ENCODE data around the gene UNCX. TPM values are rescaled to one million over a fixed set of nuclear protein-coding genes. Genes with fewer than 3 reads are reported as not detected.

UNCX gene
- total RNA-seq, 2 experiments from 2014 or later, result not detected

DNA sequence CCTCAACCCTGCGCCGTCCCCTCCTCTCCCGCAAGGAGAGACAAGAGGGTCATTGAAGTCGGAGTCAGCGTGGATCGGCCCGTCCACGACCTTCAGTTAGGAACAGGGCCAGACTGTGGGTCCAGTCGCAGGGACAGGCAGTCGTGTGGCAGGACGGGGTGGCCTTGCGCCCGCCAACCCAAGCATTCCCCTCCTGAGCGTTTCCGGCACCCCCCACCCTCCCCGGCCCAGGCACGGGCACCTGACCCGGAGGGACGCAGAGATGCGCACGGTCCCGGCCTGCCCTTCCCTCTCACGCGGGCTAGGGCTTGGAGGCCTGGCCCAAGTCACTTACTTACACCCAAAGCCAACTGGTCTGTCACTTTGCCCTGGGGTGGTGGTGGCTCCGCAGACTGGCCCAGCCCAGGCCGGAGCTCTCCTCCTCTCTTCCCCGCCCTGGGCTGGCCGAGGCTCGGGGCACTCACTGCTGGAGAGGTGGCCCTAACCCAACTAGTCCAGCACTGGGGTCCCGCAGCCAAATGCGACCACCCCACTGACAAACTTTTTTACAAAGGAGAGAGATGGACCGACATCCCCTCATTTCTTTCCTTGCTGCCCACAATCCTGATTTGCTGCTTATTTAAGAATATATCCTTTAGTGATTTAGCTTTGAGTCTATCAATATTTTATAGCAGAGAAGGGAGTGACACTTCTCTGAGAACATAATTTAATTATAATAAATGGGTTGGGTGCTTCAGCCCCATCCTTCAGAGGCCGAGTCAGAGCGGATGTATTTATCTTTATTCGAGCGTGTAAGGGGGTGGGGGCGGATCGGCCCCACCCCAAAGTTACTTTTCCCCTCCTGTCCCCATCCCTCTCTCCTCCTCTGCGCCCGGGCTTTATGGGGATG, 1.2 kb upstream of the UNCX start:
- Histone ChIP-seq H3K4me3 (ENCODE audit: low read depth, low read length, poor library complexity, severe bottlenecking) (no peak overlapping the region), H3K4me1 (ENCODE audit: insufficient read depth, low read length, poor library complexity, severe bottlenecking) (no peaks in the 10 kb centered on the region), H3K9me3 (ENCODE audit: low read length) (no peaks in the 10 kb centered on the region), H3K27ac (ENCODE audit: low read depth, low read length, poor library complexity, severe bottlenecking) (no peak overlapping the region), H2AFZ (ENCODE audit: low read length) (no peak overlapping the region), H4K20me1 (ENCODE audit: insufficient read depth, low read length) (no peaks in the 10 kb centered on the region), H3K36me3 (ENCODE audit: insufficient read depth, low read length) (no peaks in the 10 kb centered on the region), H3K4me2 (ENCODE audit: low read length) (no peak overlapping the region), H3K9me2 (ENCODE audit: insufficient read depth, low read length) (no peaks in the 10 kb centered on the region), H3K79me2 (ENCODE audit: insufficient read depth, low read depth, low read length) (no peaks in the 10 kb centered on the region)
- ChIA-PET CTCF (ENCODE audit: unreplicated experiment) (no interaction called here), POLR2A (no interaction called here)
- TF ChIP-seq, protein P1, sequence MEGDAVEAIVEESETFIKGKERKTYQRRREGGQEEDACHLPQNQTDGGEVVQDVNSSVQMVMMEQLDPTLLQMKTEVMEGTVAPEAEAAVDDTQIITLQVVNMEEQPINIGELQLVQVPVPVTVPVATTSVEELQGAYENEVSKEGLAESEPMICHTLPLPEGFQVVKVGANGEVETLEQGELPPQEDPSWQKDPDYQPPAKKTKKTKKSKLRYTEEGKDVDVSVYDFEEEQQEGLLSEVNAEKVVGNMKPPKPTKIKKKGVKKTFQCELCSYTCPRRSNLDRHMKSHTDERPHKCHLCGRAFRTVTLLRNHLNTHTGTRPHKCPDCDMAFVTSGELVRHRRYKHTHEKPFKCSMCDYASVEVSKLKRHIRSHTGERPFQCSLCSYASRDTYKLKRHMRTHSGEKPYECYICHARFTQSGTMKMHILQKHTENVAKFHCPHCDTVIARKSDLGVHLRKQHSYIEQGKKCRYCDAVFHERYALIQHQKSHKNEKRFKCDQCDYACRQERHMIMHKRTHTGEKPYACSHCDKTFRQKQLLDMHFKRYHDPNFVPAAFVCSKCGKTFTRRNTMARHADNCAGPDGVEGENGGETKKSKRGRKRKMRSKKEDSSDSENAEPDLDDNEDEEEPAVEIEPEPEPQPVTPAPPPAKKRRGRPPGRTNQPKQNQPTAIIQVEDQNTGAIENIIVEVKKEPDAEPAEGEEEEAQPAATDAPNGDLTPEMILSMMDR (conservative IDR thresholded peaks at IDR 0.05; ENCODE audit: low read length), result no peak
- no peak for TF ChIP-seq EZH2phosphoT487 (IDR thresholded peaks at IDR 0.05; ENCODE audit: borderline replicate concordance, low read depth, low read length)
- intact Hi-C loops (cut with micrococcal nuclease; ENCODE audit: unreplicated experiment), result no loop called here
- DNase-seq (ENCODE audit: low spot score), result no peak
- BruUV-seq (replicated peaks), result no TSS peak

- Histone ChIP-seq H3K4me3 (ENCODE audit: low read depth, low read length, poor library complexity, severe bottlenecking) (no peak overlapping the region), H3K4me2 (ENCODE audit: low read length) (no peak overlapping the region), H3K27ac (ENCODE audit: low read depth, low read length, poor library complexity, severe bottlenecking) (no peak overlapping the region), H3K36me3 (ENCODE audit: insufficient read depth, low read length) (no peaks in the 10 kb centered on the region), H3K9me3 (ENCODE audit: low read length) (no peaks in the 10 kb centered on the region), H3K9me2 (ENCODE audit: insufficient read depth, low read length) (no peaks in the 10 kb centered on the region), H4K20me1 (ENCODE audit: insufficient read depth, low read length) (no peaks in the 10 kb centered on the region), H3K4me1 (ENCODE audit: insufficient read depth, low read length, poor library complexity, severe bottlenecking) (no peaks in the 10 kb centered on the region), H3K79me2 (ENCODE audit: insufficient read depth, low read depth, low read length) (no peaks in the 10 kb centered on the region), H2AFZ (ENCODE audit: low read length) (no peak overlapping the region)
- ChIA-PET CTCF (ENCODE audit: unreplicated experiment) (no interaction called here), POLR2A (interaction anchor here (0.7 kb wide), 1 partner anchor 24 kb away, joined by 4 read pairs; no protein-coding TSS in a partner anchor)
- BruUV-seq (replicated peaks), result no TSS peak
- intact Hi-C loops (cut with micrococcal nuclease; ENCODE audit: unreplicated experiment), result no loop called here
- TF ChIP-seq, protein P1 (conservative IDR thresholded peaks at IDR 0.05; ENCODE audit: low read length), result no peak
- no peak for TF ChIP-seq EZH2phosphoT487 (IDR thresholded peaks at IDR 0.05; ENCODE audit: borderline replicate concordance, low read depth, low read length)
- no peak for DNase-seq (ENCODE audit: low spot score)
Measured at GRCh38 chr7:1232103-1232466, 587 bp upstream of the UNCX start.

GRCh38 chr7:1233333-1234048, 819 bp downstream of the UNCX start:
- no peak for DNase-seq (ENCODE audit: low spot score)
- intact Hi-C loops (cut with micrococcal nuclease; ENCODE audit: unreplicated experiment), result no loop called here
- H3K9me2 ChIP-seq (ENCODE audit: insufficient read depth, low read length), result no peaks in the 10 kb centered on the region
- H3K79me2 ChIP-seq (ENCODE audit: insufficient read depth, low read depth, low read length), result no peaks in the 10 kb centered on the region
- H3K4me1 ChIP-seq (ENCODE audit: insufficient read depth, low read length, poor library complexity, severe bottlenecking), result no peaks in the 10 kb centered on the region
- no peak overlapping the region for H3K4me3 ChIP-seq (ENCODE audit: low read depth, low read length, poor library complexity, severe bottlenecking)
- no peak overlapping the region for H2AFZ ChIP-seq (ENCODE audit: low read length)
- no peak overlapping the region for H3K27ac ChIP-seq (ENCODE audit: low read depth, low read length, poor library complexity, severe bottlenecking)
- H4K20me1 ChIP-seq (ENCODE audit: insufficient read depth, low read length), result no peaks in the 10 kb centered on the region
- ChIA-PET CTCF (ENCODE audit: unreplicated experiment) (no interaction called here), POLR2A (no interaction called here)
- no peaks in the 10 kb centered on the region for H3K9me3 ChIP-seq (ENCODE audit: low read length)
- no peaks in the 10 kb centered on the region for H3K36me3 ChIP-seq (ENCODE audit: insufficient read depth, low read length)
- TF ChIP-seq, protein P1 (conservative IDR thresholded peaks at IDR 0.05; ENCODE audit: low read length), result no peak
- TF ChIP-seq EZH2phosphoT487 (IDR thresholded peaks at IDR 0.05; ENCODE audit: borderline replicate concordance, low read depth, low read length), result no peak
- BruUV-seq (replicated peaks), result no TSS peak
- H3K4me2 ChIP-seq (ENCODE audit: low read length), result no peak overlapping the region

All from OCI-LY7 (cell line).